ENCODE results near the gene DHCR24. TPM values are rescaled to one million over a fixed set of nuclear protein-coding genes. Genes with fewer than 3 reads are reported as not detected.

The DHCR24 gene
- total RNA-seq, 1 experiment from 2014 or later, result 337 TPM

GRCh38 chr1:54826226-54826816 is 60.7 kb downstream of the DHCR24 start:
- TF ChIP-seq ZNF317 (CRISPR knock-in tag; IDR thresholded peaks at IDR 0.05; ENCODE audit: borderline replicate concordance, low read depth) (no peak), MXD4 (CRISPR knock-in tag; IDR thresholded peaks at IDR 0.05; ENCODE audit: borderline replicate concordance) (no peak), ESRRA (CRISPR knock-in tag; IDR thresholded peaks at IDR 0.05; ENCODE audit: borderline replicate concordance) (no peak), E2F1 (CRISPR knock-in tag; IDR thresholded peaks at IDR 0.05) (no peak), TCF7 (CRISPR knock-in tag; IDR thresholded peaks at IDR 0.05; ENCODE audit: low read depth) (no peak), HMGXB4 (CRISPR knock-in tag; IDR thresholded peaks at IDR 0.05) (no peak), CREM (CRISPR knock-in tag; IDR thresholded peaks at IDR 0.05) (no peak), NR1H2 (CRISPR knock-in tag; IDR thresholded peaks at IDR 0.05) (no peak), E2F4 (CRISPR knock-in tag; IDR thresholded peaks at IDR 0.05; ENCODE audit: borderline replicate concordance, low read depth) (no peak)
- TF ChIP-seq, protein P1, sequence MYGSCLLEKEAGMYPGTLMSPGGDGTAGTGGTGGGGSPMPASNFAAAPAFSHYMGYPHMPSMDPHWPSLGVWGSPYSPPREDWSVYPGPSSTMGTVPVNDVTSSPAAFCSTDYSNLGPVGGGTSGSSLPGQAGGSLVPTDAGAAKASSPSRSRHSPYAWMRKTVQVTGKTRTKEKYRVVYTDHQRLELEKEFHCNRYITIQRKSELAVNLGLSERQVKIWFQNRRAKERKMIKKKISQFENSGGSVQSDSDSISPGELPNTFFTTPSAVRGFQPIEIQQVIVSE (CRISPR knock-in tag; IDR thresholded peaks at IDR 0.05; ENCODE audit: borderline replicate concordance), result no peak
- POLR2A ChIA-PET, result no interaction called here
- CTCF ChIA-PET, result no interaction called here
- DNase-seq (ENCODE audit: low spot score), result no peak
- no peaks in the 10 kb centered on the region for H3K4me1 Mint-ChIP-seq
- no peak for ATAC-seq
- no peak overlapping the region for H3K4me3 Mint-ChIP-seq
- peaks cover 12% of the 10 kb centered on the region for H3K36me3 Mint-ChIP-seq
- H3K9me3 Mint-ChIP-seq, result peaks cover 52% of the 10 kb centered on the region
- no peak overlapping the region for H3K27ac Mint-ChIP-seq
- H3K27me3 Mint-ChIP-seq (ENCODE audit: low read depth), result peaks cover 6% of the 10 kb centered on the region; the same call in 1 of the 2 replicates

- Mint-ChIP-seq H3K9me3 (peaks cover 52% of the 10 kb centered on the region), H3K27me3 (ENCODE audit: low read depth) (peaks cover 6% of the 10 kb centered on the region; the same call in 1 of the 2 replicates), H3K4me3 (no peak overlapping the region), H3K4me1 (no peaks in the 10 kb centered on the region), H3K27ac (no peak overlapping the region), H3K36me3 (peaks cover 12% of the 10 kb centered on the region)
- no peak for ATAC-seq
- POLR2A ChIA-PET, result no interaction called here
- CTCF ChIA-PET, result no interaction called here
- no peak for DNase-seq (ENCODE audit: low spot score)
- TF ChIP-seq HMGXB4 (CRISPR knock-in tag; IDR thresholded peaks at IDR 0.05) (no peak), TEAD1 (CRISPR knock-in tag; IDR thresholded peaks at IDR 0.05) (no peak), E2F4 (CRISPR knock-in tag; IDR thresholded peaks at IDR 0.05; ENCODE audit: borderline replicate concordance, low read depth) (no peak), PRRX2 (CRISPR knock-in tag; IDR thresholded peaks at IDR 0.05) (no peak), KAT7 (CRISPR knock-in tag; IDR thresholded peaks at IDR 0.05; ENCODE audit: borderline replicate concordance) (no peak), FOXP4 (CRISPR knock-in tag; IDR thresholded peaks at IDR 0.05) (no peak), ETV6 (CRISPR knock-in tag; IDR thresholded peaks at IDR 0.05) (no peak), SOX15 (CRISPR knock-in tag; IDR thresholded peaks at IDR 0.05) (no peak), RELA (CRISPR knock-in tag; IDR thresholded peaks at IDR 0.05; ENCODE audit: borderline replicate concordance) (no peak), NFE2L1 (CRISPR knock-in tag; IDR thresholded peaks at IDR 0.05) (no peak), ZNF138 (CRISPR knock-in tag; conservative IDR thresholded peaks at IDR 0.05) (no peak)
- TF ChIP-seq, protein P2, sequence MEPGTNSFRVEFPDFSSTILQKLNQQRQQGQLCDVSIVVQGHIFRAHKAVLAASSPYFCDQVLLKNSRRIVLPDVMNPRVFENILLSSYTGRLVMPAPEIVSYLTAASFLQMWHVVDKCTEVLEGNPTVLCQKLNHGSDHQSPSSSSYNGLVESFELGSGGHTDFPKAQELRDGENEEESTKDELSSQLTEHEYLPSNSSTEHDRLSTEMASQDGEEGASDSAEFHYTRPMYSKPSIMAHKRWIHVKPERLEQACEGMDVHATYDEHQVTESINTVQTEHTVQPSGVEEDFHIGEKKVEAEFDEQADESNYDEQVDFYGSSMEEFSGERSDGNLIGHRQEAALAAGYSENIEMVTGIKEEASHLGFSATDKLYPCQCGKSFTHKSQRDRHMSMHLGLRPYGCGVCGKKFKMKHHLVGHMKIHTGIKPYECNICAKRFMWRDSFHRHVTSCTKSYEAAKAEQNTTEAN (CRISPR knock-in tag; IDR thresholded peaks at IDR 0.05), result no peak
Measured at GRCh38 chr1:54825696-54826095, 61.3 kb downstream of the DHCR24 start.
